Loucy (cell line): ENCODE results near the gene CLASP1.
"Not testable (repeated sequence)": the region's sequence is repeated elsewhere in the genome, so short reads cannot be mapped to it uniquely, and the experiment has no call there.

Source experiments
- CTCF ChIP-seq: fragments of 200-600 bp; sonication (generic); conservative IDR thresholded peaks from 2 replicates; pipeline ENCODE4 v1.5.1; 2014; ENCODE audit warnings: mild to moderate bottlenecking, antibody characterized with exemption, low read length
- EZH2phosphoT487 ChIP-seq: fragments of 200-600 bp; IDR thresholded peaks from 2 replicates; pipeline ENCODE4 v1.6.1; 2018; ENCODE audit warnings: antibody characterized with exemption, mild to moderate bottlenecking, moderate library complexity, borderline replicate concordance

GRCh38 chr2:121438290-121438689 is 211.0 kb downstream of the CLASP1 start:
- not testable (repeated sequence) for TF ChIP-seq CTCF, EZH2phosphoT487
